Activated CD8-positive, alpha-beta memory T cell treated with anti-CD3 and anti-CD28 coated beads, Interleukin-2, amount 50 U/mL, for 48 hours (primary cell): ENCODE data around the gene XIRP2.

ENCODE experiments used
- DNase-seq: peaks from one replicate; pipeline ENCODE4 v3.0.0-alpha.2; 2020

Gene XIRP2

DNA sequence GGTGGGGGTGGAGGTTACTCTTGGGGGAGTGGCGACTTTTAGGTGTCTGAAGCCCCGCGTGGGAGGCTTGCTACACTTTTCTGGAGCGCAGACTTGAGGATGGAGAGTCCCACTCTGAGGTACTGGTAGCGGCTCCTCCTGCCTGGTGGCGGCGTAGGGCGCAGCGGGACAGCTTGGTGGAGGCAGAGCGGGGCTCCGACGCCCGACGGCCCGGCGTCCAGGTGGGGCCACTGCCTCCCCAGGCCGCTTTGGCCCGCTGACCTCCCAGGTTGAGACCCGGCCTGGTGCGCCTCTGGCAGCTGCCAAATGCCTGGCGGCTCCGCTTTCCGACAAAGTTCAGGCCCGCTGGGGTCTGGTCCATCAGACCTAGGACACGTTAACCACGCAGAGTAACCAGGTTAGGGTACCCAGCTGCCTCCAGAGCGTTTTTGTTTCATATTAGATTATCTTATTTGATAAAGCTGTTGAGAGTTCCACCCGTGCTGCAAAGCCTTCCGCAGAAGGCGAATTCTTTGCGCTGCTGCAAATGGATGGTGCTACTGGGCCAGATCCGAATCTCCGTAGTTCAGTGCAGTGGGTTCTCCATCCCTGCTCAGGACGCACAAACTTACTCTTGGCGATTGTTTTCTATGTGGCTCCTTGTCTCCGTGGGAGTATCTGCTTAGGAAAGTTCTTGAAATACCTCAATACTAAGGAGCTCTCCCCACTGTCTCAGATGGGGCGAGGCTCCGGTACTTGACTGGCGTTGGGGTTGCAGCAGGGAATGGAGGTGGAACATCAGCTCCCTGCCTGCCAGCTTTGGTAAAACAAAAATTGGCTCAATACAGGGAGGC, 405.9 kb downstream of the XIRP2 start:
- peak; percentile 48 for DNase-seq

DNA sequence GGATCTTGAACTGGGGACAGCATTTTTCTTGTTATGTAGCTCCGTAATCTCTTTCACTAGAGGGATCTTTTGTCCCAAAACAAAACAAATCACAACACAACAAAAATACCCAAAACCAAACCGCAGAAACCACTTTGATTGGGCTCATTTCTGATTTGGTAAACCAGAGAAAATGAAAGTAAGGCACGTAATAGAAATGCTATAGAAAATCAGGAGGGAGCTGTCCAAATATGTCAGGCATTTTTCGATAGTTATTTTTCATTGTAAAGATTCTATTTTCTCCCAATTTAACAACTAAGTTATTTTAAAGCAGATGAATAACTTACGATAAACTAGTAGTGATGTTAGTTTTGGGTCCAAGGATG, 406.5 kb downstream of the XIRP2 start:
- no peak for DNase-seq

DNA sequence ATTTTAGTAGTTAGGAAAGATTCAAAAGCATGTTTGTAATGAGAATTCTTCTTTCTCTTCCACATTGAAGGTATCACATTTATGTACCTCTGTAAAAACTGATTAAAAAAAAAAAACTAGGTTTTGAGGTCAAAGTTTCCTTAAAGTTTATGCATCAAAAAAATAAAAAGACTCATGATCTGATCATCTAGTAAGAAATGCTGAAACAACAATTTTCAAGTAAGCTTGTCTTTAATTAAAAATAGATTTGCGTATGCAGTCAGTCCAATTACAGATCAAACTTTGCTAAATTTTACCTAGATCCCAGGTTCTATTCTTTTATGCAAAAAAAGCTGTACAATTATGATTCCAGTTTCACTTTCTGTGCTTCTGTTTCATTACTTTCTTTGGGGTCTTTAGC, 409.0 kb downstream of the XIRP2 start:
- DNase-seq, result no peak

DNA sequence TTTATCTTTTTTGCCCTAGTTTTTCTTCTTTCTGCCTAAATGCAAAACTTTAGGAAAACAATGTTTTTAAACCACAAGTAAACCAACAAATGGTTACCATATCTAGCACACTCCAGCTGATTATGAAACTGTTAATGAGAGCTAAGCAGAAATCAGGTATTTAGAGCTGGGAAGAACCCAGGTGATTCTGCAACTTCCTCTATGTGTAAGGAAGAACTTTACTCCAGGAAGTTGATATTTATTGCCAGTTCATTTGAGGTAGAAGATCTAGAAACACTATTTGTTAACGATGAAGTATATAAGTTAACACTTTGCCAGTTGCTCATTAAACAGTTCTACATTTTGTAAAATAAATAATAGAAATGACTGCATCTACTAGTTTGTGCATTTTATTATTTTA, 409.7 kb downstream of the XIRP2 start:
- no peak for DNase-seq
